Natural killer cell (primary cell): ENCODE data around the gene DGKD. TPM values are rescaled to one million over a fixed set of nuclear protein-coding genes. Genes with fewer than 3 reads are reported as not detected.

Experiments
- ATAC-seq, 3 donors: fragments of 150-1000 bp in 2 of 3; fragments of 200-7000 bp in 1 of 3; cut with Tn5 transposase; 1 replicate in 1 of 3; 2 replicates in 2 of 3; pipeline ENCODE4 v1.10.0; 2021; ENCODE audit warnings: mild to moderate bottlenecking in 2 of 3, moderate library complexity in 2 of 3
- DNase-seq, 2 donors: peaks; one replicate each; pipeline versions ENCODE4 v3.0.0 to v3.0.0-alpha.2; 2013 to 2021; ENCODE audit warnings: mixed read lengths in 1 of 2
- H3K27ac ChIP-seq: one replicate; pipeline ENCODE4 v1.5.1; 2013; ENCODE audit warnings: mild to moderate bottlenecking, low read length
- H3K27me3 ChIP-seq: one replicate; pipeline ENCODE4 v1.6.1; 2013; ENCODE audit warnings: low read length; ENCODE audit not compliant: control insufficient read depth, insufficient read depth
- H3K36me3 ChIP-seq: one replicate; pipeline ENCODE4 v1.6.1; 2013; ENCODE audit warnings: low read length; ENCODE audit not compliant: control insufficient read depth, insufficient read depth
- H3K4me1 ChIP-seq: one replicate; pipeline ENCODE4 v1.6.1; 2013; ENCODE audit warnings: low read length; ENCODE audit not compliant: control insufficient read depth, insufficient read depth
- H3K4me3 ChIP-seq: one replicate; pipeline ENCODE4 v1.5.1; 2013; ENCODE audit warnings: low read length
- H3K9me3 ChIP-seq: one replicate; pipeline ENCODE4 v1.6.1; 2013; ENCODE audit warnings: low read length; ENCODE audit not compliant: control insufficient read depth, insufficient read depth
- H3K27ac Mint-ChIP-seq, 2 donors: one replicate each; pipeline ENCODE4 v1.8.0; 2022; ENCODE audit warnings: mild to moderate bottlenecking in 2 of 2, mixed read lengths in 2 of 2, moderate library complexity in 1 of 2
- H3K27me3 Mint-ChIP-seq, 2 donors: one replicate each; pipeline ENCODE4 v1.8.0; 2022; ENCODE audit warnings: low read depth in 2 of 2, mixed read lengths in 2 of 2
- H3K36me3 Mint-ChIP-seq: one replicate; pipeline ENCODE4 v1.8.0; 2022; ENCODE audit warnings: mixed read lengths
- H3K4me1 Mint-ChIP-seq, 2 donors: one replicate each; pipeline ENCODE4 v1.8.0; 2022; ENCODE audit warnings: mixed read lengths in 2 of 2
- H3K4me3 Mint-ChIP-seq: one replicate; pipeline ENCODE4 v1.8.0; 2022; ENCODE audit warnings: mild to moderate bottlenecking, moderate library complexity, mixed read lengths
- H3K9me3 Mint-ChIP-seq, 2 donors: one replicate each; pipeline ENCODE4 v1.8.0; 2022; ENCODE audit warnings: mixed read lengths in 2 of 2
- WGBS: methylation state at CpG from one replicate; pipeline ENCODE4 v1.1.7; 2013; ENCODE audit warnings: missing lambda C conversion rate; ENCODE audit not compliant: insufficient coverage; 5-methylcytosine and 5-hydroxymethylcytosine counted together
- intact Hi-C: fragments of 100-400 bp; cut with micrococcal nuclease; formaldehyde crosslinking; loops from one replicate; pipeline ENCODE4 v1.14.2; 2022
- total RNA-seq, 4 donors: library from RNA; stranded (reverse); fragments of 120-200 nt in 1 of 4; gene quantifications; one replicate each; pipeline versions ENCODE4 v1.2.3 to v1.2.4, GENCODE V29; 2013 to 2022
- TF ChIP-seq, protein P1 (sequence below): fragments of 200-600 bp; IDR thresholded peaks from one replicate; pipeline ENCODE4 v1.8.0; 2022; ENCODE audit warnings: antibody characterized with exemption

The DGKD gene
- total RNA-seq, 3 donors from 2014 or later (not counting 1 experiment from before 2014, with no cell fraction given), result 299 to 456 (median 329) TPM

DNA sequence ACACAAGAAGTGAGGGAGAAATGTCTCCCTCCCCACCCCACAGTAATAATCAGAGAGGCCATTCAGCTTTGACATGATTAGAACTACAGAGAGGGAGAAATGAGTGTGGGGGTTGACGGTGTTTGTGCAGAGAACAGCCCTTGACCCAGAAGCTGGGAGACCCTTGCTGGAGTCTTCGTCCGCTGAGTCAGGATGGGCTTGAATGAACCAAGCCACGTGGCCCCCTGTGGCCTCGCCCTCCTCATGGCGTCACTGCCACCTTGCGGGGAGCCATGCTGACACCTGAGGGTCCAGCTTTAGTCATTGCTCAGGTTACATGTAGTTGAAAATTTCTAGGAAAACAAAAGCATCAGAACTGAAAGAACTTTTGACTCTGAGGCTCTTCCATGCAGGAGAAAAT, 101.2 kb downstream of the DGKD start:
- H3K27ac Mint-ChIP-seq, result no peak overlapping the region
- no peak for ATAC-seq
- DNase-seq, result no peak
- no peak overlapping the region for H3K27ac ChIP-seq
- no peaks in the 10 kb centered on the region for H3K9me3 Mint-ChIP-seq
- no peak overlapping the region for H3K4me3 ChIP-seq
- intact Hi-C loops, result no loop called here
- peaks cover 16% of the 10 kb centered on the region for H3K36me3 Mint-ChIP-seq
- H3K36me3 ChIP-seq, result peaks cover 94% of the 10 kb centered on the region
- WGBS, result 96% methylated on average over 7 of the region's 7 CpGs
- no peaks in the 10 kb centered on the region for H3K4me1 ChIP-seq
- no peaks in the 10 kb centered on the region for H3K27me3 Mint-ChIP-seq
- no peak overlapping the region for H3K4me3 Mint-ChIP-seq
- H3K4me1 Mint-ChIP-seq, result peaks cover 0 to 9% of the 10 kb centered on the region in 2 donors
- TF ChIP-seq, protein P1, sequence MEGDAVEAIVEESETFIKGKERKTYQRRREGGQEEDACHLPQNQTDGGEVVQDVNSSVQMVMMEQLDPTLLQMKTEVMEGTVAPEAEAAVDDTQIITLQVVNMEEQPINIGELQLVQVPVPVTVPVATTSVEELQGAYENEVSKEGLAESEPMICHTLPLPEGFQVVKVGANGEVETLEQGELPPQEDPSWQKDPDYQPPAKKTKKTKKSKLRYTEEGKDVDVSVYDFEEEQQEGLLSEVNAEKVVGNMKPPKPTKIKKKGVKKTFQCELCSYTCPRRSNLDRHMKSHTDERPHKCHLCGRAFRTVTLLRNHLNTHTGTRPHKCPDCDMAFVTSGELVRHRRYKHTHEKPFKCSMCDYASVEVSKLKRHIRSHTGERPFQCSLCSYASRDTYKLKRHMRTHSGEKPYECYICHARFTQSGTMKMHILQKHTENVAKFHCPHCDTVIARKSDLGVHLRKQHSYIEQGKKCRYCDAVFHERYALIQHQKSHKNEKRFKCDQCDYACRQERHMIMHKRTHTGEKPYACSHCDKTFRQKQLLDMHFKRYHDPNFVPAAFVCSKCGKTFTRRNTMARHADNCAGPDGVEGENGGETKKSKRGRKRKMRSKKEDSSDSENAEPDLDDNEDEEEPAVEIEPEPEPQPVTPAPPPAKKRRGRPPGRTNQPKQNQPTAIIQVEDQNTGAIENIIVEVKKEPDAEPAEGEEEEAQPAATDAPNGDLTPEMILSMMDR, result no peak
- no peaks in the 10 kb centered on the region for H3K27me3 ChIP-seq
- no peaks in the 10 kb centered on the region for H3K9me3 ChIP-seq

DNA sequence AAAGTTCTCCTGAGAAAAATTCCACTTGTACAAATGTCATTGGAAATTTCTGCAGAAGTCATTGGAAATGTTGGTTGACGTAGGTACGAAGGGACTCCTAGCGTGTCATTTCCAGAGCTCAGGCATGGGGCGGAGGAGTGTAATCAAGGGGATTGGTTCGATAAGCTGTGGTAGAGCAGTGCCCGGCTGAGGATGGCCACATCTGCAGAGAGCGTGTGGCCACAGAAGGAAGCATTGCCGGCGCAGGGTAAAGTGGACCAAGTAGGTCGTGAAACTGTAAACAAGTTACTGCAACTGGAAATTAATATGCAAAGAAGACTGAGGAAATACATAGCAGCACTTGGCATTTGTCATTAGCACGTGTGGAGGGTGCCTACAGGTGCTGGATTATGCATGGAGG, 101.8 kb downstream of the DGKD start:
- TF ChIP-seq, protein P1, result no peak
- Histone ChIP-seq H3K36me3 (peaks cover 91% of the 10 kb centered on the region), H3K4me1 (no peaks in the 10 kb centered on the region), H3K9me3 (no peaks in the 10 kb centered on the region), H3K4me3 (no peak overlapping the region), H3K27ac (no peak overlapping the region), H3K27me3 (no peaks in the 10 kb centered on the region)
- Mint-ChIP-seq H3K36me3 (peaks cover 16% of the 10 kb centered on the region), H3K27me3 (no peaks in the 10 kb centered on the region), H3K4me3 (no peak overlapping the region), H3K27ac (no peak overlapping the region), H3K4me1 (peaks cover 0 to 9% of the 10 kb centered on the region in 2 donors), H3K9me3 (no peaks in the 10 kb centered on the region)
- intact Hi-C loops, result no loop called here
- DNase-seq (no peak), ATAC-seq (no peak)
- 97% methylated on average over 11 of the region's 11 CpGs for WGBS

DNA sequence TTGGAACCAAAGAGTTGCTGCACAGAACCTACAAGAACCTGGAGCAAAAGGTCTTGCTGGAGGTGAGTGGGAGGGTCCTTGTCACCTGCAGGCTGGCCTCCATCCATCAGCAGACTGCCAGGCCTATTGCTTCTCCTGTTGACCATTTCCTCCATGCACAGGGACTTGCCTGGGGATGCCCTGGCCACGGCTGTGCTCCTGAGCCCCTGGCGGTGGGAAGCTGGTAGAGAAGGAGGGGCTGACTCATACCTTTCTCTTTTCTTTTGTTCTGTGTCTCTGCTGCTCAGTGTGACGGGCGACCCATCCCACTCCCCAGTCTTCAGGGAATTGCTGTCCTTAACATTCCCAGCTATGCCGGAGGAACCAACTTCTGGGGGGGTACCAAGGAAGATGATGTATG, 102.6 kb downstream of the DGKD start:
- ATAC-seq (no peak), DNase-seq (no peak)
- TF ChIP-seq, protein P1, result no peak
- no peak overlapping the region for H3K27ac ChIP-seq
- no peak overlapping the region for H3K4me3 Mint-ChIP-seq
- H3K4me1 ChIP-seq, result no peaks in the 10 kb centered on the region
- H3K36me3 Mint-ChIP-seq, result peaks cover 14% of the 10 kb centered on the region
- H3K9me3 Mint-ChIP-seq, result no peaks in the 10 kb centered on the region
- no peak overlapping the region for H3K4me3 ChIP-seq
- peak overlapping the region; percentile 32 to 56 for H3K27ac Mint-ChIP-seq
- intact Hi-C loops, result no loop called here
- H3K27me3 Mint-ChIP-seq, result no peaks in the 10 kb centered on the region
- peaks cover 0 to 9% of the 10 kb centered on the region in 2 donors for H3K4me1 Mint-ChIP-seq
- WGBS, result 98% methylated on average over 5 of the region's 5 CpGs
- no peaks in the 10 kb centered on the region for H3K9me3 ChIP-seq
- no peaks in the 10 kb centered on the region for H3K27me3 ChIP-seq
- H3K36me3 ChIP-seq, result peaks cover 89% of the 10 kb centered on the region

DNA sequence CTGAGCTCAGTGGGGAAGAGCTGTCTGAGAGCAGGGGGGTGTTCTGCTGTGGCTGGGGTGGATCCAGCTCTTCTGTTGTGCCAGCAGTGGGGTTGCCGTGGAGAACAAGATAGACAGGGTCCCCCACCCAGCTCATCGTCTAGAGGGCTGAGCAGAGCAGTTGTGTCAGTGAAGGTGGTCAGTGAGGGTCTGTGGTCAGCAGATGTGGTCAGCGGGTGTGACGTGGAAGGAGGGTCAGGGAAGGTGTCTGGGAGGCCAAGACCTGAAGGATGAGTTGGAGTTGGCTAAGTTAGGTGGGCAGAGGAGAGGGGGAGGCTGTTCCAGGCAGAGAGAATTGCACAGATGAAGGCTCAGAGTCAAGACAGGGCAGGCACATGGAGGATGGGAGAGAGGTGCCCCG, 103.1 kb downstream of the DGKD start:
- no peak for DNase-seq
- Histone ChIP-seq H3K36me3 (peaks cover 89% of the 10 kb centered on the region), H3K27ac (no peak overlapping the region), H3K27me3 (no peaks in the 10 kb centered on the region), H3K4me1 (no peaks in the 10 kb centered on the region), H3K9me3 (no peaks in the 10 kb centered on the region), H3K4me3 (no peak overlapping the region)
- H3K4me3 Mint-ChIP-seq, result no peak overlapping the region
- WGBS, result 88% methylated on average over 5 of the region's 5 CpGs
- TF ChIP-seq, protein P1, result no peak
- H3K27ac Mint-ChIP-seq, result peak overlapping the region; percentile 32 to 56
- ATAC-seq, result no peak
- H3K4me1 Mint-ChIP-seq, result peaks cover 0 to 9% of the 10 kb centered on the region in 2 donors
- no peaks in the 10 kb centered on the region for H3K9me3 Mint-ChIP-seq
- intact Hi-C loops, result no loop called here
- no peaks in the 10 kb centered on the region for H3K27me3 Mint-ChIP-seq
- peaks cover 10% of the 10 kb centered on the region for H3K36me3 Mint-ChIP-seq
